K562 (cell line): Measurements from ENCODE around the gene MYO5C. TPM values are rescaled to one million over a fixed set of nuclear protein-coding genes. Genes with fewer than 3 reads are reported as not detected.

ENCODE experiments used
- ATAC-seq: fragments of 200-7000 bp; cut with Tn5 transposase; 3 replicates; pipeline ENCODE4 v1.9.1; 2020; ENCODE audit warnings: moderate library complexity
- BruUV-seq: library from RNA; stranded (reverse); fragments of 400-500 nt; replicated peaks from 2 replicates; lab custom pipeline; 2021; lab: Mats Ljungman, UMichigan
- CTCF ChIA-PET: fragments of 300-600 bp; formaldehyde crosslinking; extraction: SDS; loops from one replicate; lab custom pipeline; 2021; ENCODE audit warnings: low intra/inter-chr PET ratio; lab: Yijun Ruan, JAX
- POLR2A ChIA-PET: fragments of 300-600, 350-650 bp; sonication (Branson Sonifier 250); formaldehyde crosslinking; extraction: SDS; loops from one replicate; lab custom pipeline; 2021; ENCODE audit warnings: antibody characterized with exemption, inconsistent platforms; lab: Yijun Ruan, JAX
- DNase-seq, 4 experiments: peaks; one replicate each; pipeline versions ENCODE4 v3.0.0 to v3.0.0-alpha.2; 2011 to 2018; ENCODE audit warnings: low spot score in 3 of 4, mixed read lengths in 3 of 4; ENCODE audit errors: extremely low read depth in 1 of 4
- FAIRE-seq: peaks from 2 replicates; lab custom pipeline; 2011; peaks lifted over from hg19 to GRCh38; lab: Jason Lieb, UNC
- H2AFZ ChIP-seq: 2 replicates; pipeline ENCODE4 v1.6.0; 2011; ENCODE audit warnings: low read depth, low read length, control low read depth, inconsistent platforms
- H3K27ac ChIP-seq: fragments of 200-600 bp; 3 replicates; pipeline ENCODE4 v1.8.0; 2011; ENCODE audit warnings: low read depth, mild to moderate bottlenecking, control low read depth, inconsistent platforms, low read length, moderate library complexity, mixed read lengths; ENCODE audit errors: extremely low read depth
- H3K27me3 ChIP-seq, 2 experiments: fragments of 300-600 bp in 1 of 2; 2 replicates in 1 of 2; 3 replicates in 1 of 2; pipeline versions ENCODE4 v1.6.0 to v1.8.0; 2011; ENCODE audit warnings: inconsistent platforms in 2 of 2, low read length in 2 of 2, mild to moderate bottlenecking in 1 of 2, mixed read lengths in 1 of 2, moderate library complexity in 1 of 2; ENCODE audit not compliant: control insufficient read depth in 2 of 2, insufficient read depth in 2 of 2
- H3K36me3 ChIP-seq: fragments of 300-600 bp; 3 replicates; pipeline ENCODE4 v1.8.0; 2011; ENCODE audit warnings: mild to moderate bottlenecking, low read length, inconsistent platforms; ENCODE audit not compliant: control insufficient read depth, insufficient read depth
- H3K4me1 ChIP-seq, 2 experiments: fragments of 200-600 bp in 1 of 2; replicated peaks in 1 of 2; 2 replicates in 1 of 2; 3 replicates in 1 of 2; pipeline versions ENCODE4 v1.5.1 to v1.8.0; 2011; ENCODE audit warnings: inconsistent platforms in 2 of 2, low read length in 2 of 2, mild to moderate bottlenecking in 1 of 2, mixed read lengths in 1 of 2, moderate library complexity in 1 of 2; ENCODE audit not compliant: control insufficient read depth in 2 of 2, insufficient read depth in 2 of 2
- H3K4me2 ChIP-seq: 2 replicates; pipeline ENCODE4 v1.6.1; 2011; ENCODE audit warnings: low read length, control low read depth, inconsistent platforms, mixed read lengths; ENCODE audit not compliant: insufficient read depth
- H3K4me3 ChIP-seq: fragments of 200-600 bp; sonication (generic), shearing (Covaris generic); 2 replicates; pipeline ENCODE4 v1.5.1; 2016; ENCODE audit warnings: control low read depth, inconsistent platforms
- H3K79me2 ChIP-seq: fragments of 200-600 bp; 3 replicates; pipeline ENCODE4 v1.8.0; 2011; ENCODE audit warnings: low read length, inconsistent platforms; ENCODE audit not compliant: control insufficient read depth, insufficient read depth
- H3K9ac ChIP-seq, 2 experiments: 2 replicates each; pipeline versions ENCODE4 v1.6.0 to v1.6.1; 2011; ENCODE audit warnings: low read depth in 2 of 2, low read length in 2 of 2, control low read depth in 1 of 2, inconsistent platforms in 1 of 2, mild to moderate bottlenecking in 1 of 2, mixed read lengths in 1 of 2; ENCODE audit not compliant: insufficient read depth in 1 of 2
- H3K9me1 ChIP-seq: one replicate; pipeline ENCODE4 v1.6.0; 2011; ENCODE audit warnings: inconsistent platforms, mild to moderate bottlenecking, low read length, moderate library complexity; ENCODE audit not compliant: control insufficient read depth, insufficient read depth
- H3K9me3 ChIP-seq: replicated peaks from 2 replicates; pipeline ENCODE4 v1.5.1; 2011; ENCODE audit warnings: low read depth, low read length, inconsistent platforms; ENCODE audit not compliant: control insufficient read depth, insufficient read depth
- H4K20me1 ChIP-seq: replicated peaks from 2 replicates; pipeline ENCODE4 v1.6.1; 2011; ENCODE audit warnings: low read length, inconsistent platforms, mixed read lengths; ENCODE audit not compliant: control insufficient read depth, insufficient read depth
- BDP1 ChIP-seq: IDR thresholded peaks from 3 replicates; pipeline ENCODE4 v1.6.1; 2011; ENCODE audit not compliant: insufficient read length, insufficient read depth
- BRD4 ChIP-seq: fragments of 200-600 bp; sonication (generic); IDR thresholded peaks from 2 replicates; pipeline ENCODE4 v1.6.1; 2017; ENCODE audit warnings: inconsistent platforms
- CREBBP ChIP-seq: IDR thresholded peaks from one replicate; pipeline ENCODE4 v1.6.1; 2012; ENCODE audit warnings: low read depth, mild to moderate bottlenecking, control low read depth, inconsistent platforms, low read length
- EHMT2 ChIP-seq: fragments of 450-650 bp; IDR thresholded peaks from 2 replicates; pipeline ENCODE4 v1.6.1; 2018; ENCODE audit warnings: antibody characterized with exemption
- ESRRA ChIP-seq: fragments of 450-650 bp; IDR thresholded peaks from 2 replicates; pipeline ENCODE4 v1.6.1; 2014; ENCODE audit warnings: low read depth, mild to moderate bottlenecking, moderate library complexity, borderline replicate concordance
- FOSL1 ChIP-seq: fragments of 200-800 bp; sonication (Bioruptor generic); conservative IDR thresholded peaks from 2 replicates; pipeline ENCODE4 v1.6.1; 2016; ENCODE audit warnings: missing genetic modification characterization, missing compliant biosample characterization
- FOXA3 ChIP-seq, 2 experiments: fragments of 450-650 bp in 1 of 2; sonication (generic) in 1 of 2; formaldehyde crosslinking; IDR thresholded peaks in 1 of 2; conservative IDR thresholded peaks in 1 of 2; 2 replicates each; pipeline versions ENCODE4 v1.4.0 to v1.8.0; 2020 to 2022; ENCODE audit warnings: mild to moderate bottlenecking in 2 of 2, missing genetic modification reagents in 1 of 2
- PML ChIP-seq: IDR thresholded peaks from 2 replicates; pipeline ENCODE4 v1.6.1; 2012; ENCODE audit warnings: low read length, inconsistent platforms
- SMARCE1 ChIP-seq: fragments of 450-650 bp; IDR thresholded peaks from 2 replicates; pipeline ENCODE4 v1.7.1; 2016; ENCODE audit warnings: mild to moderate bottlenecking
- TBP ChIP-seq: optimal IDR thresholded peaks from 2 replicates; pipeline ENCODE3; 2011; ENCODE audit warnings: low read depth, low read length, improper control_type of control experiment
- ZNF239 ChIP-seq: fragments of 250-450 bp; sonication (Bioruptor Pico); IDR thresholded peaks from 2 replicates; pipeline ENCODE4 v1.4.0; 2020; ENCODE audit warnings: mild to moderate bottlenecking
- ZNF551 ChIP-seq: fragments of 250-450 bp; sonication (Bioruptor Pico); IDR thresholded peaks from 2 replicates; pipeline ENCODE4 v1.5.0; 2021; ENCODE audit warnings: mild to moderate bottlenecking, moderate library complexity
- WGBS: fragments of 100-300 bp; shearing (Covaris generic); methylation state at CpG from one replicate; pipeline ENCODE4 v1.1.6; 2016; ENCODE audit warnings: low coverage, mixed read lengths; ENCODE audit not compliant: insufficient coverage; ENCODE audit errors: missing lambda C conversion rate; 5-methylcytosine and 5-hydroxymethylcytosine counted together
- in situ Hi-C: fragments of 300-500 bp; cut with MboI; formaldehyde crosslinking; loops from 4 replicates; pipeline ENCODE4 v1.15.0; 2018; ENCODE audit warnings: inconsistent platforms, mixed read lengths
- intact Hi-C: fragments of 100-400 bp; cut with micrococcal nuclease; formaldehyde crosslinking; loops from 2 replicates; pipeline ENCODE4 v1.14.2; 2022
- polyA plus RNA-seq, 8 experiments: library from polyadenylated mRNA; depleted of rRNA in 4 of 8; stranded (reverse) in 5 of 8; unstranded in 3 of 8; fragments of >200 nt; fragmentation: Nextera tagmentation in 2 of 8; fragmentation: Illumina TruSeq in 1 of 8; extraction: Ambion mirVana in 2 of 8; extraction: Trizol in 1 of 8; gene quantifications; 2 replicates each; pipeline versions ENCODE4 v1.2.1 to v1.2.3, GENCODE V29; 2011 to 2014; ENCODE audit warnings: inconsistent platforms in 1 of 8, missing spikeins in 1 of 8
- total RNA-seq, 7 experiments: library from RNA; depleted of rRNA in 6 of 7; stranded (reverse); fragments of >200 nt in 6 of 7; fragmentation: Illumina TruSeq in 2 of 7; extraction: Trizol in 2 of 7; gene quantifications; 2 replicates each; pipeline versions ENCODE4 v1.2.1 to v1.2.3, GENCODE V29; 2011 to 2021; ENCODE audit warnings: low replicate concordance in 1 of 7
- TF ChIP-seq, protein P1 (sequence below): sonication (generic); formaldehyde crosslinking; IDR thresholded peaks from 2 replicates; pipeline ENCODE4 v1.8.0; 2022; ENCODE audit warnings: missing genetic modification reagents, mild to moderate bottlenecking, moderate library complexity, borderline replicate concordance
- TF ChIP-seq, protein P2 (sequence below): sonication (generic); formaldehyde crosslinking; IDR thresholded peaks from 2 replicates; pipeline ENCODE4 v1.9.0; 2022; ENCODE audit warnings: mild to moderate bottlenecking, missing genetic modification reagents
- TF ChIP-seq, protein P3 (sequence below), 2 experiments: IDR thresholded peaks; 2 replicates each; pipeline ENCODE4 v1.6.1; 2012; ENCODE audit warnings: improper control_type of control experiment in 2 of 2, low read depth in 2 of 2, low read length in 2 of 2, borderline replicate concordance in 1 of 2
- TF ChIP-seq, protein P4 (sequence below): fragments of 450-650 bp; formaldehyde crosslinking; IDR thresholded peaks from 2 replicates; pipeline ENCODE4 v1.4.0; 2020; ENCODE audit warnings: mild to moderate bottlenecking
- TF ChIP-seq, protein P5 (sequence below): fragments of 450-650 bp; formaldehyde crosslinking; IDR thresholded peaks from 2 replicates; pipeline ENCODE4 v1.4.0; 2020; ENCODE audit warnings: mild to moderate bottlenecking, moderate library complexity

Gene MYO5C
- total and polyA plus RNA-seq, 9 of the 15 experiments (the other 6 are each of a cell fraction or from before 2014, with no cell fraction given), result 0.01 to 0.24 TPM; not detected in 7

DNA sequence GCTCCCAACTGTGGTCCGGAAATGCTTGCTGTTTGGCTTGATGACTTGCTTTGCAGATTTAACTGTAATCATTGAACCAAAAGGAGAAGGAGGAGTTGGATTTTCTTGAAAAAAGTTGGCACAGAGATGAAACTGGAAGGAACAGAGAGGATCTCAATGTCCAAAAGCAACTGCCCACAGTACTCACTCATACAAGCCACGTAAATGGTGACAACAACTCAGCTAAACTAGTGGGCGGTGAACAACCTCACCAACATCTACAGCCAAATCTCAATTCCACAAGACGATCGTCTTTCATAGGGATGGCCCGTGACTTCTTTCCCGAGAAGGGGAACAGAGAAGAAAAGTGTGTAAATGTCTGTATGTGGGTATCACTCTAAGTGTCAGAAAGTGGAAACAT lies 48.1 kb downstream of the MYO5C start:
- ATAC-seq, result no peak
- Histone ChIP-seq H4K20me1 (no peaks in the 10 kb centered on the region; the same call in 1 of the 2 replicates), H3K9ac (no peak overlapping the region), H3K79me2 (no peaks in the 10 kb centered on the region), H3K4me2 (no peak overlapping the region), H3K4me3 (no peak overlapping the region), H3K36me3 (no peaks in the 10 kb centered on the region), H3K9me1 (no peaks in the 10 kb centered on the region), H3K27me3 (peaks cover 36 to 50% of the 10 kb centered on the region in 2 experiments), H3K9me3 (no peaks in the 10 kb centered on the region), H3K4me1 (no peaks in the 10 kb centered on the region), H2AFZ (no peak overlapping the region), H3K27ac (no peak overlapping the region)
- DNase-seq, result no peak
- WGBS, result 1% methylated on average over 7 of the region's 7 CpGs
- no peak for FAIRE-seq
- intact Hi-C loops, result no loop called here
- ChIA-PET POLR2A (interaction anchor here (0.6 to 0.7 kb wide), 3 partner anchors 25 to 99 kb away, joined by 3 to 4 read pairs (median 3); no protein-coding TSS in a partner anchor), CTCF (no interaction called here)
- no TSS peak for BruUV-seq
- TF ChIP-seq PML (no peak), TBP (no peak), CREBBP (no peak), EHMT2 (no peak), FOSL1 (tag) (no peak), FOXA3 (CRISPR knock-in tag; conservative IDR thresholded peaks at IDR 0.05 in 1 of 2, IDR thresholded peaks at IDR 0.05 in 1 of 2) (no peak), BDP1 (no peak), ZNF551 (CRISPR knock-in tag) (no peak), SMARCE1 (no peak), ESRRA (no peak), BRD4 (no peak), ZNF239 (CRISPR knock-in tag) (no peak)
- TF ChIP-seq, protein P1, sequence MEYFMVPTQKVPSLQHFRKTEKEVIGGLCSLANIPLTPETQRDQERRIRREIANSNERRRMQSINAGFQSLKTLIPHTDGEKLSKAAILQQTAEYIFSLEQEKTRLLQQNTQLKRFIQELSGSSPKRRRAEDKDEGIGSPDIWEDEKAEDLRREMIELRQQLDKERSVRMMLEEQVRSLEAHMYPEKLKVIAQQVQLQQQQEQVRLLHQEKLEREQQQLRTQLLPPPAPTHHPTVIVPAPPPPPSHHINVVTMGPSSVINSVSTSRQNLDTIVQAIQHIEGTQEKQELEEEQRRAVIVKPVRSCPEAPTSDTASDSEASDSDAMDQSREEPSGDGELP, result no peak
- TF ChIP-seq, protein P2, sequence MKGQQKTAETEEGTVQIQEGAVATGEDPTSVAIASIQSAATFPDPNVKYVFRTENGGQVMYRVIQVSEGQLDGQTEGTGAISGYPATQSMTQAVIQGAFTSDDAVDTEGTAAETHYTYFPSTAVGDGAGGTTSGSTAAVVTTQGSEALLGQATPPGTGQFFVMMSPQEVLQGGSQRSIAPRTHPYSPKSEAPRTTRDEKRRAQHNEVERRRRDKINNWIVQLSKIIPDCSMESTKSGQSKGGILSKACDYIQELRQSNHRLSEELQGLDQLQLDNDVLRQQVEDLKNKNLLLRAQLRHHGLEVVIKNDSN, result no peak
- TF ChIP-seq, protein P3, sequence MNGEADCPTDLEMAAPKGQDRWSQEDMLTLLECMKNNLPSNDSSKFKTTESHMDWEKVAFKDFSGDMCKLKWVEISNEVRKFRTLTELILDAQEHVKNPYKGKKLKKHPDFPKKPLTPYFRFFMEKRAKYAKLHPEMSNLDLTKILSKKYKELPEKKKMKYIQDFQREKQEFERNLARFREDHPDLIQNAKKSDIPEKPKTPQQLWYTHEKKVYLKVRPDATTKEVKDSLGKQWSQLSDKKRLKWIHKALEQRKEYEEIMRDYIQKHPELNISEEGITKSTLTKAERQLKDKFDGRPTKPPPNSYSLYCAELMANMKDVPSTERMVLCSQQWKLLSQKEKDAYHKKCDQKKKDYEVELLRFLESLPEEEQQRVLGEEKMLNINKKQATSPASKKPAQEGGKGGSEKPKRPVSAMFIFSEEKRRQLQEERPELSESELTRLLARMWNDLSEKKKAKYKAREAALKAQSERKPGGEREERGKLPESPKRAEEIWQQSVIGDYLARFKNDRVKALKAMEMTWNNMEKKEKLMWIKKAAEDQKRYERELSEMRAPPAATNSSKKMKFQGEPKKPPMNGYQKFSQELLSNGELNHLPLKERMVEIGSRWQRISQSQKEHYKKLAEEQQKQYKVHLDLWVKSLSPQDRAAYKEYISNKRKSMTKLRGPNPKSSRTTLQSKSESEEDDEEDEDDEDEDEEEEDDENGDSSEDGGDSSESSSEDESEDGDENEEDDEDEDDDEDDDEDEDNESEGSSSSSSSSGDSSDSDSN (IDR thresholded peaks at IDR 0.05; ENCODE audit: borderline replicate concordance in 1 of 2, low read depth in 2 of 2, low read length in 2 of 2), result no peak
- TF ChIP-seq, protein P4, sequence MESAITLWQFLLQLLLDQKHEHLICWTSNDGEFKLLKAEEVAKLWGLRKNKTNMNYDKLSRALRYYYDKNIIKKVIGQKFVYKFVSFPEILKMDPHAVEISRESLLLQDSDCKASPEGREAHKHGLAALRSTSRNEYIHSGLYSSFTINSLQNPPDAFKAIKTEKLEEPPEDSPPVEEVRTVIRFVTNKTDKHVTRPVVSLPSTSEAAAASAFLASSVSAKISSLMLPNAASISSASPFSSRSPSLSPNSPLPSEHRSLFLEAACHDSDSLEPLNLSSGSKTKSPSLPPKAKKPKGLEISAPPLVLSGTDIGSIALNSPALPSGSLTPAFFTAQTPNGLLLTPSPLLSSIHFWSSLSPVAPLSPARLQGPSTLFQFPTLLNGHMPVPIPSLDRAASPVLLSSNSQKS (CRISPR knock-in tag), result no peak
- TF ChIP-seq, protein P5, sequence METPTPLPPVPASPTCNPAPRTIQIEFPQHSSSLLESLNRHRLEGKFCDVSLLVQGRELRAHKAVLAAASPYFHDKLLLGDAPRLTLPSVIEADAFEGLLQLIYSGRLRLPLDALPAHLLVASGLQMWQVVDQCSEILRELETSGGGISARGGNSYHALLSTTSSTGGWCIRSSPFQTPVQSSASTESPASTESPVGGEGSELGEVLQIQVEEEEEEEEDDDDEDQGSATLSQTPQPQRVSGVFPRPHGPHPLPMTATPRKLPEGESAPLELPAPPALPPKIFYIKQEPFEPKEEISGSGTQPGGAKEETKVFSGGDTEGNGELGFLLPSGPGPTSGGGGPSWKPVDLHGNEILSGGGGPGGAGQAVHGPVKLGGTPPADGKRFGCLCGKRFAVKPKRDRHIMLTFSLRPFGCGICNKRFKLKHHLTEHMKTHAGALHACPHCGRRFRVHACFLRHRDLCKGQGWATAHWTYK, result no peak
- in situ Hi-C loops, result no loop called here
